Measurements from ENCODE around the gene BANF2. TPM values are rescaled to one million over a fixed set of nuclear protein-coding genes. Genes with fewer than 3 reads are reported as not detected.

Gene BANF2
- total RNA-seq, 1 experiment from 2014 or later, result not detected

- no peak overlapping the region for H3K9ac ChIP-seq (ENCODE audit: low read length)
- no peaks in the 10 kb centered on the region for H3F3A ChIP-seq (ENCODE audit: low read length, unreplicated experiment)
- DNase-seq (no peak), ATAC-seq (no peak)
- H3K9me3 ChIP-seq (ENCODE audit: low read length), result no peaks in the 10 kb centered on the region
- no peak for TF ChIP-seq EZH2phosphoT487 (IDR thresholded peaks at IDR 0.05; ENCODE audit: borderline replicate concordance, low read length)
- TF ChIP-seq CTCF (conservative IDR thresholded peaks at IDR 0.05; ENCODE audit: low read depth, low read length), result no peak
- no peak for TF ChIP-seq EZH2 (IDR thresholded peaks at IDR 0.05; ENCODE audit: low read length, unreplicated experiment)
- H3K36me3 ChIP-seq (ENCODE audit: low read depth, low read length), result no peaks in the 10 kb centered on the region
- ChIA-PET POLR2A (ENCODE audit: unreplicated experiment) (no interaction called here), CTCF (no interaction called here)
- peaks cover 6% of the 10 kb centered on the region for H3K4me1 ChIP-seq (ENCODE audit: insufficient read depth, low read length)
- no peaks in the 10 kb centered on the region for H4K20me1 ChIP-seq (ENCODE audit: low read length)
- H3K79me2 ChIP-seq (ENCODE audit: low read length), result no peaks in the 10 kb centered on the region
- no peak overlapping the region for H3K4me2 ChIP-seq (ENCODE audit: low read length)
- H3K27ac ChIP-seq (ENCODE audit: low read length), result no peak overlapping the region
- H3K4me3 ChIP-seq (ENCODE audit: low read length), result no peak overlapping the region
- H3K27me3 ChIP-seq (ENCODE audit: low read length), result peaks cover 3% of the 10 kb centered on the region; the same call in 1 of the 2 replicates
- no peak overlapping the region for H2AFZ ChIP-seq (ENCODE audit: low read length)
- BruUV-seq (replicated peaks), result no TSS peak
- intact Hi-C loops (cut with micrococcal nuclease), result loop anchor here (5.0 kb wide), 1 partner anchor 244 kb away; no protein-coding TSS in a partner anchor
- H3K9me2 ChIP-seq (replicated peaks; ENCODE audit: low read length), result no peaks in the 10 kb centered on the region
These were observed 48.5 kb downstream of the BANF2 start for GRCh38 chr20:17748279-17748678.

- POLR2A ChIA-PET (ENCODE audit: unreplicated experiment), result no interaction called here
- Histone ChIP-seq H3K9me3 (ENCODE audit: low read length) (no peaks in the 10 kb centered on the region), H3K4me3 (ENCODE audit: low read length) (no peak overlapping the region), H3K27me3 (ENCODE audit: low read length) (peaks cover 9% of the 10 kb centered on the region), H3K9me2 (replicated peaks; ENCODE audit: low read length) (no peaks in the 10 kb centered on the region), H4K20me1 (ENCODE audit: low read length) (no peaks in the 10 kb centered on the region), H3K79me2 (ENCODE audit: low read length) (no peaks in the 10 kb centered on the region), H3F3A (ENCODE audit: low read length, unreplicated experiment) (no peaks in the 10 kb centered on the region), H2AFZ (ENCODE audit: low read length) (no peak overlapping the region), H3K27ac (ENCODE audit: low read length) (no peak overlapping the region), H3K36me3 (ENCODE audit: low read depth, low read length) (no peaks in the 10 kb centered on the region), H3K4me1 (ENCODE audit: insufficient read depth, low read length) (peaks cover 6% of the 10 kb centered on the region), H3K9ac (ENCODE audit: low read length) (no peak overlapping the region), H3K4me2 (ENCODE audit: low read length) (no peak overlapping the region)
- no peak for ATAC-seq
- no peak for TF ChIP-seq CTCF (conservative IDR thresholded peaks at IDR 0.05; ENCODE audit: low read depth, low read length)
- TF ChIP-seq EZH2 (IDR thresholded peaks at IDR 0.05; ENCODE audit: low read length, unreplicated experiment), result no peak
- TF ChIP-seq EZH2phosphoT487 (IDR thresholded peaks at IDR 0.05; ENCODE audit: borderline replicate concordance, low read length), result no peak
- no peak for DNase-seq
- intact Hi-C loops (cut with micrococcal nuclease), result loop anchor here (5.0 kb wide), 1 partner anchor 243 kb away; no protein-coding TSS in a partner anchor
- no TSS peak for BruUV-seq (replicated peaks)
- CTCF ChIA-PET, result interaction anchor here (0.6 kb wide), 1 partner anchor 148 kb away, joined by 3 read pairs; no protein-coding TSS in a partner anchor
These were observed 49.8 kb downstream of the BANF2 start for GRCh38 chr20:17749626-17749977.

- BruUV-seq (replicated peaks), result no TSS peak
- Histone ChIP-seq H3K27ac (ENCODE audit: low read length) (no peak overlapping the region), H3K79me2 (ENCODE audit: low read length) (no peaks in the 10 kb centered on the region), H2AFZ (ENCODE audit: low read length) (no peak overlapping the region), H3K4me3 (ENCODE audit: low read length) (no peak overlapping the region), H3K9me2 (replicated peaks; ENCODE audit: low read length) (no peaks in the 10 kb centered on the region), H3F3A (ENCODE audit: low read length, unreplicated experiment) (no peaks in the 10 kb centered on the region), H3K4me1 (ENCODE audit: insufficient read depth, low read length) (peaks cover 6% of the 10 kb centered on the region), H3K4me2 (ENCODE audit: low read length) (no peak overlapping the region), H3K9me3 (ENCODE audit: low read length) (no peaks in the 10 kb centered on the region), H4K20me1 (ENCODE audit: low read length) (no peaks in the 10 kb centered on the region), H3K9ac (ENCODE audit: low read length) (no peak overlapping the region), H3K36me3 (ENCODE audit: low read depth, low read length) (no peaks in the 10 kb centered on the region), H3K27me3 (ENCODE audit: low read length) (peaks cover 9% of the 10 kb centered on the region)
- intact Hi-C loops (cut with micrococcal nuclease), result loop anchor here (5.0 kb wide), 1 partner anchor 242 kb away; no protein-coding TSS in a partner anchor
- ATAC-seq (no peak), DNase-seq (peak; percentile 26)
- POLR2A ChIA-PET (ENCODE audit: unreplicated experiment), result no interaction called here
- CTCF ChIA-PET, result interaction anchor here (0.6 kb wide), 1 partner anchor 148 kb away, joined by 3 read pairs; no protein-coding TSS in a partner anchor
- no peak for TF ChIP-seq EZH2phosphoT487 (IDR thresholded peaks at IDR 0.05; ENCODE audit: borderline replicate concordance, low read length)
- TF ChIP-seq EZH2 (IDR thresholded peaks at IDR 0.05; ENCODE audit: low read length, unreplicated experiment), result no peak
- TF ChIP-seq CTCF (conservative IDR thresholded peaks at IDR 0.05; ENCODE audit: low read depth, low read length), result no peak
These were observed 50.4 kb downstream of the BANF2 start for GRCh38 chr20:17749978-17750721.

Measured in PC-3 (cell line).